Measurements from ENCODE around the gene CLN3.
"Not testable (repeated sequence)": the region's sequence is repeated elsewhere in the genome, so short reads cannot be mapped to it uniquely, and the experiment has no call there.

Gene CLN3

GRCh38 chr16:28514246-28514645 is 22.4 kb upstream of the CLN3 start:
- FAIRE-seq (no peak), DNase-seq (ENCODE audit: insufficient read length, low spot score) (no peak)

DNA sequence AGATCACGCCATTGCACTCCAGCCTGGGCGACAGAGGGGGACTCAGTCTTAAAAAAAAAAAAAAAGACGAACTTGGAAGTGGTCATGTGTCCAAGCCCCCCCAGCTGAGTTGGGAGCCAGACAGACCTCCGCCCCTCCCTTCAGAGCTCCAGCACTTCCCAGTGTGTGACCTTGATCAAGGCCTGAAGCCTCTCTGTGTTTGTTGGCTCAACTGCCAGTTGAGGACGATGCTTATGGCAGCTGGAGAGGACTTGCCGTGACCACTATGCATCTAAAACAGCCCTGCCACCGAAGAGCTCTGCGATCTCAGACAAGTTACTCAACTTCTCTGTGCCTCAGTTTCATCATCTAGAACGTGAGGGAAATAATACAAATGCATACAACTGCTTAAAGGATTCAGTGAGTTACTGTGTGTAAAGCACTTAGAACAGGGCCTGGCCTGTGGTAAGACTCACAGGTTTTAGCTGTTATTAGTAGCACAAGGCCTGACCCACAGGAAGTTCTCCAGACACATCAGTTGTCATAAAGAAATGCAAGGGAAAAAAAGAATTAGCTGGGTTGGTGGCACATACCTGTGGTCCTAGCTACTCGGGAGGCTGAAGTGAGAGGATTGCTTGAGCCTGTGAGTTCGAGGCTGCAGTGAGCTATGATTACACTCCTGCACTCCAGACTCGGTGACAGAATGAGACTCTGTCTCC is 21.8 kb upstream of the CLN3 start:
- DNase-seq (ENCODE audit: insufficient read length, low spot score), result no peak
- FAIRE-seq, result no peak

- FAIRE-seq (no peak), DNase-seq (ENCODE audit: insufficient read length, low spot score) (no peak)
Observed at GRCh38 chr16:28511801-28512789, 20.2 kb upstream of the CLN3 start.

- FAIRE-seq, result no peak
- no peak for DNase-seq (ENCODE audit: insufficient read length, low spot score)
Observed at GRCh38 chr16:28511031-28511430, 19.2 kb upstream of the CLN3 start.

DNA sequence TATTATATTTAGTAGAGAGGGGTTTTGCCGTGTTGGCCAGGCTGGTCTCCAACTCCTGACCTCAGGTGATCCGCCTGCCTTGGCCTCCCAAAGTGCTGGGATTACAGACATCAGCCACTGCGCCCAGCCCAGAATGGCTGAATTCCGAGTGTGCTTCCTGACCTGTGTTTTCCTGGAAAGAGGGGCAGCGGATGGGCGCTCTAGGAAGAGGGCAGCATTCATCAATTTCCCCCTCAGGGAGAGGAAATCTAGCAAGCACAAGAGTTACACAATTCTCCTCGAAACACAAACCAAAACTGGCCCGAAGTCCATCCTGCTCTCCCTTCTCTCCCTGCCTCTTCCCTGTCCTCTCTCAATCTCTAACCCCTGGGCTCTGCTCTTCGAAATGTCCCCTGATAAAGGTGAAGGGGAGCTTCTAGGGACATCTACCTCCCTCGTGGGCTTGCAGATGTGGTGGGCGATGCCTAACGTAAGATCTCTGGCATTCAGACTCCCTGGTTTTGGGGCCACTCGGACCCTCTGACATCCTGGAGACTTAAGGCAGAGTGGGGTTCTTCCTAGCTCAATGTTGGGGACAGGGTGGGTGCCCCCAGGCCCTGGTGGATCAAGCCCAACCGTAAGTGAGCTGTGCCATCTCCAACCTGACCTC is 13.7 kb upstream of the CLN3 start:
- no peak for FAIRE-seq
- DNase-seq (ENCODE audit: insufficient read length, low spot score), result no peak

- no peak for FAIRE-seq
- DNase-seq (ENCODE audit: insufficient read length, low spot score), result no peak
Observed at GRCh38 chr16:28504707-28505404, 13.0 kb upstream of the CLN3 start.

DNA sequence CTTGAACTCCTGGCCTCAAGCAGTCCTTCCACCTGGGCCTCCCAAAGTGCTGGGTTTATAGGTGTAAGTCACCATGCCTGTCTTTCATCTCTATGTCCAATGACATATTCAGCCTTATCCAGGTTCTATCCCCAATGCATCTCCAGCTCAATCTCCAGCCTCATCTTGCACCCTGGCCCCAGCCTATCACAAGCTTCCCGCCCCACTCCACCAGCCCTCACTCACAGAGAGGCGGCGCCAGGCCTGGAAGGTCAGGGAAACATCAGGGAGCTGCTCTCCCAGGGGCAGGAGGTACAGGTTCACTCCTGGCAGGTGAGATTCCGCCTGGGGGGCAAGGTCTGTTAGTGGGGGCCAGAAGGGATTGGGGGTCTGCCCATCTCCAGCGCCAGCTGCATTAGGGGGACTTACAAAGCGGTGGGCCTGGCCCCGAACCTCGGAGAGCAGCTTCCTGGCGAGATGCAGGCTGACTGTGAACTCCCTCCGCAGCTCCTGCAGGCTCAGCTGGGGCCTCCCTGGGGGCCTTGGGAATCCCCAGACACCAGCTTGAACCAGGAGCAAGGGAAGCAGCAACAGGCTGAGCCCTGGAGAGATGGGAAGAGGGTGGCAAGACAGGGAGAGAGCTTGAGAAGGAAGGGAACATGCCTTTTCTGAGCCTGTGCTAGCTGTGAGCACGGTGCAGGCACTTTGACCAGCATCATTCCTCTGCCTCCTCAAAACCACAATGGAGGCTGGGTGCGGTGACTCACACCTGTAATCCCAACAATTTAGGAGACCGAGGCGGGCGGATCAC is 11.8 kb upstream of the CLN3 start:
- no peak for FAIRE-seq
- no peak for DNase-seq (ENCODE audit: insufficient read length, low spot score)

DNA sequence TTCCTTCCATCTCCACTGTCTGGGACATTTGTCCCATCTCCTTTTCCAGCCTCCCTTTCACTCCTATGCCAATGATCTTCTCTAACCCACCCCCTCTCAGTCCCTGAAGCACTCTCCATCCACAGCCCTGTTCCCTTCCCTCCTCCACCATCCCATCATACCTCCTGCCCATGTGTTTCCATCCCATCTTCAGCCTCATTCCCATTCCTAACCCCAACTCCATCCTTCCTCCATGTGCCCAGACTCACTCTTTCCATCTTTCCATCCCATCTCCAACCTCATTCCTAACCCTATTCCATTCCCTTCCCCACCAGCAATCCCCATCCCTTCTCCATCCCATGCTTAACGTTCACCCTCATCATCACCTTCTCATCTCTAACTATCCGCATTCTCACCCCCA is 10.4 kb upstream of the CLN3 start:
- DNase-seq (ENCODE audit: insufficient read length, low spot score) (no peak), FAIRE-seq (no peak)

- FAIRE-seq, result no peak
- no peak for DNase-seq (ENCODE audit: insufficient read length, low spot score)
Observed at GRCh38 chr16:28501258-28502232, 9.7 kb upstream of the CLN3 start.

- DNase-seq (ENCODE audit: insufficient read length, low spot score); FAIRE-seq: not testable (repeated sequence)
Observed at GRCh38 chr16:28500476-28501180, 8.8 kb upstream of the CLN3 start.

- DNase-seq (ENCODE audit: insufficient read length, low spot score), result no peak
- FAIRE-seq, result no peak
Observed at GRCh38 chr16:28499854-28500253, 8.0 kb upstream of the CLN3 start.

- FAIRE-seq, result no peak
- DNase-seq (ENCODE audit: insufficient read length, low spot score), result no peak
Observed at GRCh38 chr16:28498666-28499381, 7.0 kb upstream of the CLN3 start.

GRCh38 chr16:28497861-28498599 is 6.2 kb upstream of the CLN3 start:
- DNase-seq (ENCODE audit: insufficient read length, low spot score) (no peak), FAIRE-seq (no peak)

DNA sequence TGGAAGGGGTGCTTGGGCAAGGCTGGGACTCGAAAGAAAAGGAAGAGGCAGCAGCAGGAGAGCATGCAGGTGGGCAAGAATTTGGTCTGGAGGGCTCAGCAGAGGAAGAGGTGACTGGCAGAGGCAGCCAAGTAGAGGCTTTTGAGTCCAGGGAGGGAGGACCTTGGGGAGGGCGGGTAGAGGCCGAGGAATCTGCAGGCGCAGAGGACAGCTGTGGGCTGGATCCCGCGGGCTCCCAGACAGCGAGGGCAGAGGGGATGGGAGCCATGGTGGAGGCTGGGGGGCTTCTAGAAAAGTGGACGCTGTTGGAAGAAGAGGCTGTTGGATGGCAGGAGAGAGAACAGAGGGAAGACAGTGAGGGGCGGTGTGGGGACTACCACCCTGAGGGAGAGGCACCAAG is 5.5 kb upstream of the CLN3 start:
- no peak for FAIRE-seq
- DNase-seq (ENCODE audit: insufficient read length, low spot score), result no peak

DNA sequence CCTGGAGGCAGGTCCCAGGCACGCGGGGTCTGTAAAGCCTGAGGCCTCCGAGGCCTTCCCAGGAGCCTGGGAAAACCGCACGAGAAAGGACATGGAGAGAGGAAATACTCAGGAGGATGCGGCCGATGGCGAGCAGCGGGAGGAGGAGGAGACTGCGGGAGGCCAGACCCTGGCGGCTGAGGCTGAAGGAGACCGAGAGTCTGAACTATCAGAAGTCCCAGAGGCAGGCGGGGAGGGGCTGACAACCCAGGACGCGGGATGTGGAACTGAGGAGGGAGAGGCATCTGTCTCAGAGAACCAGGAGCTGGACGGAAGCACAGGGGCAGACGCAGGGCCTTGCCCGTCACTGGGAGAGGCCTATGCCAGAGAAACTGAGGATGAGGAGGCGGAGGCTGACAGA is 5.0 kb upstream of the CLN3 start:
- no peak for FAIRE-seq
- DNase-seq (ENCODE audit: insufficient read length, low spot score), result no peak

- DNase-seq (ENCODE audit: insufficient read length, low spot score), result no peak
- no peak for FAIRE-seq
Observed at GRCh38 chr16:28495795-28496749, 4.2 kb upstream of the CLN3 start.

Measured in GM19239 (cell line).